HCT116 (cell line): ENCODE results near the gene TSPAN31. TPM values are rescaled to one million over a fixed set of nuclear protein-coding genes. Genes with fewer than 3 reads are reported as not detected.

Experiments used
- ATAC-seq: fragments of 200-7000 bp; cut with Tn5 transposase; 2 replicates; pipeline ENCODE4 v1.9.1; 2020; ENCODE audit warnings: mild to moderate bottlenecking, moderate library complexity
- BruUV-seq: library from RNA; stranded (reverse); fragments of 400-500 nt; replicated peaks from 2 replicates; lab custom pipeline; 2021; lab: Mats Ljungman, UMichigan
- CTCF ChIA-PET: fragments of 300-600 bp; sonication (Branson Sonifier 250); formaldehyde crosslinking; loops from one replicate; lab custom pipeline; 2021; ENCODE audit warnings: antibody characterized with exemption; lab: Charles Lee
- POLR2A ChIA-PET: fragments of 300-600, 350-600 bp; sonication (Branson Sonifier 250); formaldehyde crosslinking; loops from one replicate; lab custom pipeline; 2021; ENCODE audit warnings: antibody characterized with exemption; lab: Charles Lee
- RAD21 ChIA-PET, 2 experiments: fragments of 300-600 bp; sonication (Branson Sonifier 250); formaldehyde crosslinking; loops; one replicate each; lab custom pipeline; 2023; ENCODE audit warnings: low total read pairs in 2 of 2; ENCODE audit not compliant: uncharacterized antibody in 2 of 2, unreplicated experiment in 2 of 2, low non-redundant PET in 1 of 2; lab: Charles Lee
- DNase-seq: peaks from one replicate; pipeline ENCODE4 v3.0.0-alpha.2; 2010; ENCODE audit warnings: low read depth, low spot score
- H2AFZ ChIP-seq: fragments of 200-600 bp; shearing (Covaris generic), sonication (generic); 2 replicates; pipeline ENCODE4 v1.6.1; 2017; ENCODE audit warnings: low read depth, mixed run types, mixed read lengths, antibody characterized with exemption, low read length; ENCODE audit not compliant: poor library complexity, severe bottlenecking
- H3K27ac ChIP-seq: 2 replicates; pipeline ENCODE4 v1.5.1; 2012; ENCODE audit warnings: low read depth, low read length
- H3K27me3 ChIP-seq: fragments of 200-600 bp; sonication (generic); 2 replicates; pipeline ENCODE4 v1.6.1; 2016; ENCODE audit warnings: mixed run types, low read length, mixed read lengths; ENCODE audit not compliant: insufficient read depth
- H3K36me3 ChIP-seq, 2 experiments: fragments of 200-500 bp in 1 of 2; fragments of 200-600 bp in 1 of 2; sonication (Bioruptor generic) in 1 of 2; sonication (generic) in 1 of 2; 2 replicates each; pipeline versions ENCODE4 v1.5.1 to v1.6.1; 2014 to 2016; ENCODE audit warnings: low read length in 2 of 2, inconsistent platforms in 1 of 2, mixed read lengths in 1 of 2, mixed run types in 1 of 2; ENCODE audit not compliant: insufficient read depth in 2 of 2, control insufficient read depth in 1 of 2
- H3K4me1 ChIP-seq, 2 experiments: fragments of 200-600 bp in 1 of 2; sonication (generic) in 1 of 2; 2 replicates each; pipeline versions ENCODE4 v1.5.1 to v1.6.1; 2012 to 2017; ENCODE audit warnings: low read length in 2 of 2, inconsistent platforms in 1 of 2, mild to moderate bottlenecking in 1 of 2, mixed read lengths in 1 of 2, mixed run types in 1 of 2, moderate library complexity in 1 of 2; ENCODE audit not compliant: insufficient read depth in 2 of 2, control insufficient read depth in 1 of 2
- H3K4me2 ChIP-seq: fragments of 200-600 bp; sonication (generic); 2 replicates; pipeline ENCODE4 v1.6.1; 2017; ENCODE audit warnings: mixed run types, low read length, mixed read lengths
- H3K4me3 ChIP-seq, 2 experiments: fragments of 200-600 bp in 1 of 2; sonication (generic) in 1 of 2; replicated peaks in 1 of 2; 2 replicates each; pipeline ENCODE4 v1.5.1; 2011 to 2016; ENCODE audit warnings: low read length in 2 of 2, control low read depth in 1 of 2, low read depth in 1 of 2, mild to moderate bottlenecking in 1 of 2, mixed read lengths in 1 of 2, mixed run types in 1 of 2
- H3K79me2 ChIP-seq: fragments of 200-600 bp; sonication (generic); 2 replicates; pipeline ENCODE4 v1.6.1; 2017; ENCODE audit warnings: mild to moderate bottlenecking, mixed run types, low read length, moderate library complexity, mixed read lengths; ENCODE audit not compliant: insufficient read depth
- H3K9ac ChIP-seq: fragments of 200-600 bp; sonication (generic); 2 replicates; pipeline ENCODE4 v1.6.1; 2016; ENCODE audit warnings: low read length, mixed read lengths
- H3K9me2 ChIP-seq: fragments of 200-600 bp; sonication (generic), shearing (Covaris generic); 2 replicates; pipeline ENCODE4 v1.6.1; 2017; ENCODE audit warnings: mixed run types, mild to moderate bottlenecking, moderate library complexity; ENCODE audit not compliant: insufficient read depth
- H3K9me3 ChIP-seq, 2 experiments: fragments of 200-500 bp in 1 of 2; fragments of 200-600 bp in 1 of 2; sonication (Bioruptor generic) in 1 of 2; sonication (generic) in 1 of 2; 2 replicates each; pipeline ENCODE4 v1.6.1; 2014 to 2017; ENCODE audit warnings: low read length in 2 of 2, mixed read lengths in 2 of 2, inconsistent platforms in 1 of 2, low read depth in 1 of 2, mild to moderate bottlenecking in 1 of 2, mixed run types in 1 of 2, moderate library complexity in 1 of 2; ENCODE audit not compliant: control insufficient read depth in 1 of 2, insufficient read depth in 1 of 2
- H4K20me1 ChIP-seq: fragments of 200-600 bp; sonication (generic), shearing (Covaris generic); 2 replicates; pipeline ENCODE4 v1.6.1; 2017; ENCODE audit warnings: mixed run types, mild to moderate bottlenecking, moderate library complexity; ENCODE audit not compliant: insufficient read depth
- CBX3 ChIP-seq: IDR thresholded peaks from 2 replicates; pipeline ENCODE4 v1.6.1; 2012; ENCODE audit warnings: low read depth
- EGR1 ChIP-seq: IDR thresholded peaks from 2 replicates; pipeline ENCODE4 v1.6.1; 2012; ENCODE audit warnings: low read depth
- EZH2 ChIP-seq: fragments of 200-600 bp; sonication (generic); IDR thresholded peaks from 2 replicates; pipeline ENCODE4 v1.6.1; 2017; ENCODE audit warnings: antibody characterized with exemption, mixed run types
- EZH2phosphoT487 ChIP-seq: fragments of 200-600 bp; IDR thresholded peaks from 2 replicates; pipeline ENCODE4 v1.6.1; 2018; ENCODE audit warnings: antibody characterized with exemption, borderline replicate concordance
- FOSL1 ChIP-seq: IDR thresholded peaks from 2 replicates; pipeline ENCODE4 v1.6.1; 2012; ENCODE audit warnings: low read depth
- RAD21 ChIP-seq: IDR thresholded peaks from 2 replicates; pipeline ENCODE4 v1.6.1; 2012; ENCODE audit warnings: low read depth, mild to moderate bottlenecking
- SIN3A ChIP-seq: IDR thresholded peaks from 2 replicates; pipeline ENCODE4 v1.6.1; 2012; ENCODE audit warnings: low read depth
- SP1 ChIP-seq: IDR thresholded peaks from 2 replicates; pipeline ENCODE4 v1.6.1; 2012; ENCODE audit warnings: low read depth
- TCF7L2 ChIP-seq: IDR thresholded peaks from 2 replicates; pipeline ENCODE4 v1.7.0; 2011; ENCODE audit warnings: borderline replicate concordance, inconsistent platforms; ENCODE audit not compliant: insufficient read depth, insufficient read length; ENCODE audit errors: extremely low read depth
- intact Hi-C: fragments of 100-400 bp; cut with micrococcal nuclease; formaldehyde crosslinking; loops from 2 replicates; pipeline ENCODE4 v1.10.0; 2022
- total RNA-seq: library from RNA; stranded (reverse); gene quantifications from one replicate; pipeline ENCODE4 v1.2.1, GENCODE V29; 2021; ENCODE audit not compliant: unreplicated experiment
- TF ChIP-seq, protein P1 (sequence below), 3 experiments: fragments of 200-600 bp in 1 of 3; sonication (generic) in 1 of 3; IDR thresholded peaks in 2 of 3; conservative IDR thresholded peaks in 1 of 3; 2 replicates each; pipeline ENCODE4 v1.5.1; 2012 to 2017; ENCODE audit warnings: low read depth in 2 of 3, low read length in 2 of 3, antibody characterized with exemption in 1 of 3, borderline replicate concordance in 1 of 3, control low read depth in 1 of 3, mild to moderate bottlenecking in 1 of 3, mixed read lengths in 1 of 3, mixed run types in 1 of 3, moderate library complexity in 1 of 3; ENCODE audit not compliant: insufficient read depth in 1 of 3
- TF ChIP-seq, protein P2 (sequence below): IDR thresholded peaks from 2 replicates; pipeline ENCODE4 v1.6.1; 2011; ENCODE audit warnings: mild to moderate bottlenecking, low read length, moderate library complexity; ENCODE audit not compliant: insufficient replicate concordance; ENCODE audit errors: extremely low read depth

Gene TSPAN31
- total RNA-seq, 1 experiment from 2014 or later: 14.9 TPM

GRCh38 chr12:57717131-57717530 is 27.7 kb upstream of the TSPAN31 start:
- Histone ChIP-seq H3K79me2 (no peaks in the 10 kb centered on the region), H4K20me1 (no peaks in the 10 kb centered on the region), H3K4me2 (no peak overlapping the region), H3K27ac (no peak overlapping the region), H3K27me3 (no peaks in the 10 kb centered on the region), H2AFZ (no peak overlapping the region), H3K9ac (no peak overlapping the region), H3K36me3 (peaks cover 3 to 15% of the 10 kb centered on the region in 2 experiments; a peak in 3 of 4 replicates), H3K4me1 (no peaks in the 10 kb centered on the region), H3K4me3 (no peak overlapping the region), H3K9me3 (no peaks in the 10 kb centered on the region), H3K9me2 (no peaks in the 10 kb centered on the region)
- ATAC-seq: no peak
- DNase-seq: no peak
- RAD21 ChIA-PET: no interaction called here
- POLR2A ChIA-PET: no interaction called here
- TF ChIP-seq EGR1 (no peak), TCF7L2 (no peak), EZH2phosphoT487 (no peak)
- TF ChIP-seq, protein P1, sequence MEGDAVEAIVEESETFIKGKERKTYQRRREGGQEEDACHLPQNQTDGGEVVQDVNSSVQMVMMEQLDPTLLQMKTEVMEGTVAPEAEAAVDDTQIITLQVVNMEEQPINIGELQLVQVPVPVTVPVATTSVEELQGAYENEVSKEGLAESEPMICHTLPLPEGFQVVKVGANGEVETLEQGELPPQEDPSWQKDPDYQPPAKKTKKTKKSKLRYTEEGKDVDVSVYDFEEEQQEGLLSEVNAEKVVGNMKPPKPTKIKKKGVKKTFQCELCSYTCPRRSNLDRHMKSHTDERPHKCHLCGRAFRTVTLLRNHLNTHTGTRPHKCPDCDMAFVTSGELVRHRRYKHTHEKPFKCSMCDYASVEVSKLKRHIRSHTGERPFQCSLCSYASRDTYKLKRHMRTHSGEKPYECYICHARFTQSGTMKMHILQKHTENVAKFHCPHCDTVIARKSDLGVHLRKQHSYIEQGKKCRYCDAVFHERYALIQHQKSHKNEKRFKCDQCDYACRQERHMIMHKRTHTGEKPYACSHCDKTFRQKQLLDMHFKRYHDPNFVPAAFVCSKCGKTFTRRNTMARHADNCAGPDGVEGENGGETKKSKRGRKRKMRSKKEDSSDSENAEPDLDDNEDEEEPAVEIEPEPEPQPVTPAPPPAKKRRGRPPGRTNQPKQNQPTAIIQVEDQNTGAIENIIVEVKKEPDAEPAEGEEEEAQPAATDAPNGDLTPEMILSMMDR (IDR thresholded peaks at IDR 0.05 in 2 of 3, conservative IDR thresholded peaks at IDR 0.05 in 1 of 3; ENCODE audit: borderline replicate concordance in 1 of 3, insufficient read depth in 1 of 3, low read depth in 2 of 3, low read length in 2 of 3): no peak
- intact Hi-C loops: no loop called here
- CTCF ChIA-PET: no interaction called here
- BruUV-seq: no TSS peak

GRCh38 chr12:57717846-57718640 is 26.8 kb upstream of the TSPAN31 start:
- CTCF ChIA-PET: no interaction called here
- intact Hi-C loops: no loop called here
- Histone ChIP-seq H3K27ac (no peak overlapping the region), H3K27me3 (no peaks in the 10 kb centered on the region), H3K4me1 (no peaks in the 10 kb centered on the region), H3K4me2 (no peak overlapping the region), H3K9me2 (no peaks in the 10 kb centered on the region), H3K79me2 (no peaks in the 10 kb centered on the region), H4K20me1 (no peaks in the 10 kb centered on the region), H3K4me3 (no peak overlapping the region), H3K9ac (no peak overlapping the region), H3K9me3 (no peaks in the 10 kb centered on the region), H3K36me3 (peaks cover 3 to 15% of the 10 kb centered on the region in 2 experiments; a peak in 3 of 4 replicates), H2AFZ (no peak overlapping the region)
- RAD21 ChIA-PET: no interaction called here
- POLR2A ChIA-PET: no interaction called here
- ATAC-seq (no peak), DNase-seq (no peak)
- BruUV-seq: no TSS peak
- TF ChIP-seq CBX3: no peak
- TF ChIP-seq SIN3A: no peak
- TF ChIP-seq EZH2: no peak
- no peak for TF ChIP-seq FOSL1
- TF ChIP-seq, protein P1 (IDR thresholded peaks at IDR 0.05 in 2 of 3, conservative IDR thresholded peaks at IDR 0.05 in 1 of 3; ENCODE audit: borderline replicate concordance in 1 of 3, insufficient read depth in 1 of 3, low read depth in 2 of 3, low read length in 2 of 3): no peak
- no peak for TF ChIP-seq RAD21
- TF ChIP-seq, protein P2, sequence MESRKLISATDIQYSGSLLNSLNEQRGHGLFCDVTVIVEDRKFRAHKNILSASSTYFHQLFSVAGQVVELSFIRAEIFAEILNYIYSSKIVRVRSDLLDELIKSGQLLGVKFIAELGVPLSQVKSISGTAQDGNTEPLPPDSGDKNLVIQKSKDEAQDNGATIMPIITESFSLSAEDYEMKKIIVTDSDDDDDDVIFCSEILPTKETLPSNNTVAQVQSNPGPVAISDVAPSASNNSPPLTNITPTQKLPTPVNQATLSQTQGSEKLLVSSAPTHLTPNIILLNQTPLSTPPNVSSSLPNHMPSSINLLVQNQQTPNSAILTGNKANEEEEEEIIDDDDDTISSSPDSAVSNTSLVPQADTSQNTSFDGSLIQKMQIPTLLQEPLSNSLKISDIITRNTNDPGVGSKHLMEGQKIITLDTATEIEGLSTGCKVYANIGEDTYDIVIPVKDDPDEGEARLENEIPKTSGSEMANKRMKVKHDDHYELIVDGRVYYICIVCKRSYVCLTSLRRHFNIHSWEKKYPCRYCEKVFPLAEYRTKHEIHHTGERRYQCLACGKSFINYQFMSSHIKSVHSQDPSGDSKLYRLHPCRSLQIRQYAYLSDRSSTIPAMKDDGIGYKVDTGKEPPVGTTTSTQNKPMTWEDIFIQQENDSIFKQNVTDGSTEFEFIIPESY: no peak
- no peak for TF ChIP-seq SP1
